HUDEP-2 (cell line): ENCODE results near the gene NTRK3.
A peak's percentile ranks its signal among the peaks of the same experiment; 100 is the strongest.

ENCODE experiments used
- DNase-seq, 76 experiments: peaks; one replicate each; lab custom pipeline; 2025; ENCODE audit not compliant: unreplicated experiment in 76 of 76; lab: John Stamatoyannopoulos, UW

NTRK3 gene

DNA sequence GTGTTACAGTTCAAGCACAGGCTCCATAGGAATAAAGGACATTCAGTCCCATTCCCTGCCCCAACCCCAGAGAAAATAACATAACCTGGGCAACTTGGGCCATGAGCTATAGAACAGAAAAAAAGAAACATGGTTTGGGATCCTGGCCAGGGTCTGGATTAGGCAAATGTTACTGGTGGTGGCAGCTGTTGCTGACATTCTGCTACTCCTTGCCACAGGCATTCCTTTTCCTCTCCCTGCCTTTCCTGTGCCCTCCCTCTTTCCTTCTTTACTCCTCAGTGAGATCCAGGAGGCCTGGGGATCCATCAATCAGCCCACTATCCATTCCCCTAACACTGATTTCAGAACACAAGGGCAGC, 129.1 kb downstream of the NTRK3 start:
- no peak for DNase-seq

- DNase-seq, result no peak
These were observed 129.7 kb downstream of the NTRK3 start for GRCh38 chr15:88126695-88127431.

- no peak for DNase-seq
These were observed 131.0 kb downstream of the NTRK3 start for GRCh38 chr15:88125576-88125975.

DNA sequence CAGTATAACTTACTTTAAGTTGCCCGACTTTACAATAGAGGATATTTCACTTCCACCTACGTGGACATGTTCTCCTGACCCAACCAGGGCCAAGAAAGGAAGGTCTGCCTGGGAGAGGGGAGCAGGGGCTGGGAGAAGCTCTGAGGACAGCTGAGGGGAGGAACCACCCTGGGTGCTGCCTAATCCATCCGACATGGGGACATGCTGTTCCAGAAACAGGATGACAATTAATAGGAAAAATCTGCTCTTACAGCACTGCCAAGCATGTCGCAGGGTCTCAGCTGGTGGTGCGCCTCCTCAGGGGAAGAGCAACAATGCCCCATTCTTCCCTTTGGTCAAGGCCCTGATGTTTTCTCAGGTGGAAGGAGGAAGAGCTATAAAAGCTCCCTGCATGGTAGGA, 132.3 kb downstream of the NTRK3 start:
- DNase-seq, result no peak

GRCh38 chr15:88121968-88122530, 134.5 kb downstream of the NTRK3 start:
- no peak for DNase-seq

- no peak for DNase-seq
These were observed 136.5 kb downstream of the NTRK3 start for GRCh38 chr15:88120026-88120425.

DNA sequence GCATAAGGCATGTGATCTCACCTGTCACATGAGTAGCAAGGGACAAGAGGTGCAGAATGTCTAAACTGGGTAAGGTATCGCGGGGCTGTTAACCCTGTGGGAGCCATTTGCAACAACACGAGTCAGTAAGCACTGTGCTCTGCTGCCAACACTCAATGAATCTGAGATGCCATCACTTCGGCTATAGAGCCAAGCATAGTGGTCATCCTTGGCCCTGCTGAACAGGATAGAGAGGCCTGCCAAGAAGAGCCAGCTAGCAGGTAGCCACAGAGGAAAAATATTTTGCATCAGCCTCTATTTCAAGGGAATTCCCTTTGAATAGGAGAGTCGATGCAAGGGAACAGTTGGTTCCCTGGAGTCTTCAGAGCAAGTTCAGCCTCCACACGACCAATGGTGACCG, 137.8 kb downstream of the NTRK3 start:
- DNase-seq, result no peak

DNA sequence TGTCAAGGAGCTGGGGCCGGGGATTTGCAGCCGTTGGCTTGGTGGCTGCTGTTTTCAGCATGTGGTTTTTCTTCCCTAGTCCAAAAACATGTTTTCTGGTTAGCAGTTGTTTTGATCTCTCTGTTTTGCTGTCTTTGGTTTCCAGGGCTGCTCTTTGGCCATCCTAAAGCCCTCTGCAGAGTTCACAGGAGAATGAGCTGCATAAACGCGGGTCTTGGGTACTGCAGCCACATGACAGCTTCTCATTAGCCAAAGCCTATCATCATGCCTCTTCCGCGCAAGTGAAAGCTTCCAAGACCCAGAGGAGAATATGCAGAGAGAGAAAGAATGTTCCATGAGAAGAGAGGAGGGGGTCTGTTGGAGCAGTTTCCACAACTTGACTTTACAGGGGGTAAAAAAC, 138.5 kb downstream of the NTRK3 start:
- DNase-seq, result no peak

DNA sequence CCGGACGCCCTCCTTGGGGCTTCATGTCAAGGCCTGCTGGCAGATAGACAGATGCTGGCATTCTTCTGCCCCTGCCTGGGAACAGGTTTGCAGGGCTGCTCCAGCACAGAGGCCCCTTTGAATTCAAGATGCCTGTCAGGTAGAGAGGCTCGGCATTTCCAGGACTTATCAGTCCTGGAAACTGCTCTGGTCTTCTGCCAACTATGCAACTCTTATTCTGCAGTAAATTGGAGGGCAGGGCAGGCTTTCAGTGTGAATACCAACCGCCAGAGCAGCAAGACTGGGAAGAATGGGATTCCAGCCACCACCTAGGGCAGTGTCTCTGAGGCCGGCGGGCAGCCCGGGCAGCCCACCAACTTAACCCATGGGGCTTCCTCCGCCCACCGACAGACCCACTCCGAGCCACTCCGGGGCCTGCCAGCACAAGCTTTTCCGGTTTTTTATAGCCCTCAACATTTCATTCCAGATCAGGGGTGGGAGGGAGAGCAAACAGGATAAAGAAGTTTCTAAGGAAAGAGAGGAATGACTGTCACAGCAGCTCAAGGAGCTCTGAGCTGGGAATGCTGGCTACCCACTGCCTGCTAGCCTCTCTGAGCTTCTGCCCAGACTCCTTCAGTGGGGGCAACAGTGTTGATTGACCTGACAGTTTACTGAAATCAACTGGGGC, 140.9 kb downstream of the NTRK3 start:
- no peak for DNase-seq

DNA sequence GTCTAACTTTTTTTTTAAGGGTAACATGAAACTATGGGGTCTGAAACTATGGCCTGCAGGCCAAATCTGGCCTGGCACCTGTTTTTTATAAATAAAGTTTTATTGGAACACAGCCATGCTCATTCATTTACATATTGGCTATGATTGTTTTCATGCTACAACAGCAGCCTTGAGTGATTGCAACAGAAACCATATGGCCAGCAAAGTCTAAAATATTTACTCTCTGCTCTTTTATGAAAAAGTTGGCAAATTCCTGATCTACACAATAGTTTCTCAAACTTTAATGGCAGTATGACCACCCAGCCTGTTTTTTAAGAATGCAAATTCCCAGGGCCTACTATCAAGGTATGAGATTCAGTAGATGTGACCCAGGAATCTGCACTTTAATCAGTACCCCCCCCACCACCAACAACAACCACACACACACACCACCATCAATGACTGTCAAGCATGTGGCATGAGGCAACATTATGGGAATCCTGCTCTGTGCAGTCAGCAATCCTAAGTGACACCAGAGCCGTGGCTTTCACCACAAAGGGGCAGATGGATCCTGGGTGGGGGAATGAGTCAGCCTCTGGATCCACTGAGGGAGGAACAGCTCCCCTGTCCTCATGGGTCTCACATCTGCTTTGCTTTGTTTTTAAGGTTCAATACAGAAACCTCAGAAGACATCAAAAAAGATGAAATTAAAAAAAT, 142.8 kb downstream of the NTRK3 start:
- no peak for DNase-seq

GRCh38 chr15:88108991-88109390, 147.5 kb downstream of the NTRK3 start:
- no peak for DNase-seq

DNA sequence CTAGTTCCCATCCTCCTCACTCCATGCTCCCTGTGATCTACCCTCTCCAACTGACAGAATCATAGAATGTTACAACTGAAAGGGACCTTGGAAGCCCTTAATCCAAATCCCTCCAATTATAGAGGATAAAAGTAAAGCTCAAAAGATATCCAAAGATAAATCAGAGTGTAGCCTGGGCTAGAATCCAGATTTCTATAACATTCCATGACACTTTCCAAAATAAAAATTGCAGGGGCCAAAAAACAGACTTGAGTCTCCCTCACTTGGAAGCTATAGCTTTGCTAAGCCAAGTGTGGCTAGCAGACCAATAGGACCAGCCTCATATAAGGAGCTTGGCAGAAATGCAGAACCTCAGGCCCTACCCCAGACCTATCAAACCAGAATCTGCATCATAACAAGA, 148.1 kb downstream of the NTRK3 start:
- DNase-seq, result no peak

GRCh38 chr15:88106074-88106473, 150.5 kb downstream of the NTRK3 start:
- DNase-seq, result no peak

- DNase-seq, result no peak
These were observed 152.2 kb downstream of the NTRK3 start for GRCh38 chr15:88104357-88104756.

DNA sequence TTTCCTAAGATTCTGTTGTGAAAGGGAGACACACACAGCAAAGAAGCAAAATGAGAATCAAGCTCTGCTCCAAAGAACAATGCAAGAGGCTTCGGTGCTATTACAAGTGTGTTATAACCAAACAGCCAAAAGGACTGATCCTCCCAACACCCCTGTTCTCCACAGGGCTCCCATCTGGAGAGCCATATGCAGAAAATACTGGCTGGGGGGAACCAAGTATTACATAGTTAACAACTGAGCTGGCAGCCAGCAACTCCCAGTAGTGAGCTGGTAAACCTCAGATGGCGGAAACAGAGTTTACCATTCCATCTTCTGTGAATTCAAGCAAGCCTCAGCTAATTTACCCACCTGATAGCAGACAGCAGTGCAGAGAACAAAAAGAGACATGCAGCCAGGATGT, 156.4 kb downstream of the NTRK3 start:
- DNase-seq, result no peak

DNA sequence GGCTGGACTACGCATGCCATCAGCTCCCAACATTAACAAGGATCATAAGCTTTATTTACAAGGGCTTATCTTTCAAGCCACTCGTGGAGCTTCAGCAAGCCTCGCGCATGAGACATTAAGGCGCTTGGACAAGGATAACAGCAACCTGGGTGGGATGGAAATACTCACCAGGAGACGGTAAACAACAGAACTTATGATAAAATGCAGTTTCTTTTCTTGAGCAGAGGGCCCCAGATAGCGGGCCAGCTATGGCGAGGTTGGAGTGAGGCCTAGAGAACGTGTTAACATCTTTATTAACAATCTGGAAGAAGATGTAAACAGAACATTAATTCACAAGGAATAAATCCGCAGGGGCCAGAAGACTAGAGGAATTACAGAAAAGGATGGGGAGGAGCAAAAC, 158.2 kb downstream of the NTRK3 start:
- DNase-seq, result no peak

DNA sequence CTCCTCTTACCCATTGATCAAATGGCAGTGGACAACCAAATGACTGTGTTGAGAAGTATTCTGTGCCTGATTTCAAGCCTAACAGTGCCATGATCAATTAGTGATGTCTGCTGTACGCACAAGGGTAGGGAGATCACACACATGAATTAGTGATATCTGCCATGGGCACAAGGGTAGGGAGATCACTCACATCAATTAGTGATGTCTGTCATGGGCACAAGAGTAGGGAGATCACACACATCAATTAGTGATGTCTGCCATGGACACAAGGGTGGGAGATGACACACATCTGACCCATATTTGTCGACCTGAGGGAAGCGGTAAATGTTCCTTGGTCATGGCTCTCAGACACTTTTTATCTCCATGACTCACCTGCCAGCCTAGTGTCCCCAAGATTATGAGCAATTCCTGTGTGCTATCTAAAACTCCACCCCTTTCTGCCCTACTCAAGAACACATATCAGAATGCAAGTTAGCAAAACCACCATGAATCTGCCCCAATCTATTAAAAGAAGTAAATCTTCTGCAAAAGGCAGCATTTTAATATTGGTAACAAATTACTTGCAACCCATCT, 165.0 kb downstream of the NTRK3 start:
- no peak for DNase-seq

GRCh38 chr15:88090481-88091011, 166.0 kb downstream of the NTRK3 start:
- DNase-seq, result no peak

DNA sequence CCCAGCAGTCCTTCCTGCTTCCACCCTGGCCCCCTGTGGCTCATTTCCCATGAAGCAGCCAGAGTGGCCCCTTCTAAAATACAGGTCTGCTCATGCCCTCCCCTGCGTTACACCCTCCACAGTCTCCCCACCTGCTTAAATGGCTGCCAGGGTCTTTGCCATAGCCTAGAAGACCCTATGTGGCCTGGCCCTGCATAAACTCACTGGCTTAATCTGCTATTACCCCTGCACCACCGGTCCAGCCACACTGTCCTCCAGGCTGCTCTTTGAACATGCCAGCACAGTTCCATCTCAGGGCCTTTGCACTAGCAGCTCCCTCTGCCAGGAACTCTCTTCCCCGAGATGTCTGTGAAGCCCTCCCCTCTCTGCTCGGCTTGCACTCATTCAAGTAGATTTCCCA, 166.8 kb downstream of the NTRK3 start:
- no peak for DNase-seq

GRCh38 chr15:88089024-88089620, 167.4 kb downstream of the NTRK3 start:
- DNase-seq, result peak in 1 of 76 experiments; percentile 9
